HG03378 (cell line): Measurements from ENCODE around the gene SMIM11.
A peak's percentile ranks its signal among the peaks of the same experiment; 100 is the strongest.
"Not testable (repeated sequence)": the region's sequence is repeated elsewhere in the genome, so short reads cannot be mapped to it uniquely, and the experiment has no call there.

Source experiments
- ATAC-seq: cut with Tn5 transposase; IDR thresholded peaks from one replicate; pipeline ENCODE4 v1.9.1; 2021; ENCODE audit warnings: mild to moderate bottlenecking, moderate library complexity; ENCODE audit not compliant: unreplicated experiment

SMIM11 gene

GRCh38 chr21:34354836-34355235, 20.5 kb upstream of the SMIM11 start:
- ATAC-seq: no peak

- no peak for ATAC-seq
Measured at GRCh38 chr21:34355570-34355969, 19.7 kb upstream of the SMIM11 start.

GRCh38 chr21:34357889-34358288, 17.4 kb upstream of the SMIM11 start:
- no peak for ATAC-seq

- ATAC-seq: no peak
Measured at GRCh38 chr21:34358866-34359265, 16.4 kb upstream of the SMIM11 start.

DNA sequence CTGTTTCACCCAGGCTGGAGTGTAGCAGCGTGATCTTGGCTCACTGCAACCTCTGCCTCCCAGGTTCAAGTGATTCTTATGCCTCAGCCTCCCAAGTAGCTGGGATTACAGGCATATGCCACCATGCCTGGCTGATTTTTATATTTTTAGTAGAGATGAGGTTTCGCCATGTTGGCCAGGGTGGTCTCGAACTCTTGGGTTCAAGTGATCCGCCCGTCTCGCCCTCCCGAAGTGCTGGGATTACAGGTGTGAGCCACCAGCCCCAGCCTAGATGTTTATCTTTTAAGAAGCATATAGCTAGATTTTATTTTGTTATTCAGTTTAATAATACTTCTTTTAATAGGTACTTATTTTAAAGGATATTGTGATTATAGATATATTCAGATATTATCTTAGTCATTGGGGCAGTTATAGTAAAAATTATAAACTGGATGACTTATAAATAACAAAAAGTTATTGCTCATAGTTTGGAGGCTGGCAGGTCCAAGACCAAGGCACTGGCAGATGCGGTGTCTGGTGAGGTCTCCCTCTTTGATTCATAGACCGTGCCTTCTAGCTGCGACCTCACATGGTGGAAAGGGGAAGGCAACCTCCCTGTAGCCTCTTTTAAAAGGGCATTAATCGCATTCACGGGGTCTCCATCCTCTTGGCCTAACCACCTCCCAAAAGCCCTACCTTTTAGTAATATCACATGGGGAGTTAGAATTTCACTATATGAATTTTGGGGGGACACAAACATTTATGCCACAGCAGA, 14.6 kb upstream of the SMIM11 start:
- ATAC-seq: no peak

DNA sequence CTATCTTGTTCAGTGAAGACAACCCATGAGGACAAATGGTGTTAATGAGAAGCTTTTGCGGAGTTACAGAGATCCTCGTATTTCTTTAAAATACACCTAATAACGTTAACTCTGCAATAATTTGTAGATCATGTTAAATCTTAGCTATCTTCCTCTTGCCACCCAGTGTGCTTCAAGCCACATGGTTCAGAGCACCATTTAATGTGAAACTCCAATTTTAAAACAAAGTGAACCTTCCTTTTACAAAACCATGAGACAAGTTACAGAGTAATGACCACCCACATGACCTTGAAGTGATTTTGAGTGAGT, 13.2 kb upstream of the SMIM11 start:
- peak; percentile 14 for ATAC-seq

- ATAC-seq: no peak
Measured at GRCh38 chr21:34362670-34363069, 12.6 kb upstream of the SMIM11 start.

GRCh38 chr21:34363733-34364132, 11.6 kb upstream of the SMIM11 start, which contains the start of gene KCNE2:
Gene KCNE2 (plus strand): TSS chr21:34364006. CDS start chr21:34370479, 6,473 bp downstream.
- no peak for ATAC-seq

DNA sequence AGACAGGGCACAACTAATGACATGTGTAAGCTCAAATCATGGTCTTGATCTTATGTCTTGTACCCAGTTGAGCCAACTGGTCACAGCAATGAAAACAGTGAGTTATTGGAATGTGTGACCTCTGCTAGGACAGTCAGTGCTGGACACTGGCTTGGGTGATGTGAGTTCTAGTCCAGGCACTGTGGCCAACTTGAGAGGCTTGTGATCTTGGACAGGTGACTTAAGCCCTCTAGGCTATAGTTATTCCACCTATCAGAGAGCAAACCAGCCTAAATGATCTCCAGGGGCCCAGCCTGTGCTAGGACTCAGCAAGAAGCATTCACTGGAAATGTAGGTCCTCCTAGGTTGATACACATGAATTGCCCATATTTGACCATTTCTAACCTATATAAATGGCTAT, 10.4 kb upstream of the SMIM11 start:
- ATAC-seq: no peak

DNA sequence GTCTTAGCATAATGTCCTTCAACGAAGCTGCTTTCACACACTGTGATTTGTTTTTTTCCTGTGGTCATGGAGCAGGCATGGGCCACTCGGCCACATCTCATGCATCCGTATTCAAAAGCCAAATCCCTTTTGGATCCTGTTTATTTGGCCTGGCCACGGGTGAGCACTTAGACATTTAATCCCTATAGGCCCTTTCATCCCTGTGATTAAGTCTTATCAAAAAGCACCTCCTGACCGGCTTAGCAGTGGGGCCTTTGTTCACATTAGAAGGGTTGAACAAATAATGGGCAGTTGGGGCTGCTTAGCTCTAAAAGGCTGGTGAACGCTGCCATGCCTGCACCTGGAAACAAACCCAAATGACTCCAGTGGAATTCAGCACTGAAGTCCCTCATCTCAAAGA, 9.5 kb upstream of the SMIM11 start:
- no peak for ATAC-seq

- ATAC-seq: no peak
Measured at GRCh38 chr21:34367320-34367935, 7.9 kb upstream of the SMIM11 start.

DNA sequence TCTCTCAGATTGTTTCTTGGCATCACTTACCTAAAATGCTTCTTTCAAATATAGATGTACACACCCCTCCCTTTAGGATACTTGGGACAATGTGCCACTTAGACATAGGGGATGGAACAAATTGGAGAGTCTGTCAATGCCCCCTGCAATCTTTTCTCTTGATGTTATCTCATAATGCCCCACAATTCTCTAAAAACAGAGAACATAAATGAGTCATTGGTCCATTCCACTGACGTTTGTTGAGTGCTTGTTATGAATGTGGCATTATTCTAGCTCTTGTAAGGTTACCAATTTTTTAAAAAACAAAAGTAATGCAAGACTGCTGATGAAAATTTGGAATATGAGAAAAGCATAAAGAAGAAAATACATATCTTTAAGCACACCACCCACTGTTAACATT, 5.6 kb upstream of the SMIM11 start:
- ATAC-seq: no peak

DNA sequence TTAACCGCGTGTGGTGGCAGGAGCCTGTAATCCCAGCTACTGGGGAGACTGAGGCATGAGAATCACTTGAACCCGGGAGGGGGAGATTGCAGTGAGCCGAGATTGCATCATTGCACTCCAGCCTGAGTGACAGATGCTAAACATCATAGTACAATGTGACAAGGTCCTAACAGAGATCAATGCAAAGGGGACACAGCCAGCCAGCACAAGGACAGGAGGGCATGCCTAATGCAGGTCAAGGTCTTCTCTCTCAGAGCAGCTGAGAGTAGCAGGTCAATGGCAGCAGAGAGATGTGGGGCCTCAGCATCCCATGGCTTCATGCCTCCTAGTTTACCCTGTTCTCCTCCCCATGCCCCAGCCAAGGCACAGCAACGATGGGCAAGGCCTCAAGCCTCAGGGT, 3.0 kb upstream of the SMIM11 start:
- no peak for ATAC-seq

DNA sequence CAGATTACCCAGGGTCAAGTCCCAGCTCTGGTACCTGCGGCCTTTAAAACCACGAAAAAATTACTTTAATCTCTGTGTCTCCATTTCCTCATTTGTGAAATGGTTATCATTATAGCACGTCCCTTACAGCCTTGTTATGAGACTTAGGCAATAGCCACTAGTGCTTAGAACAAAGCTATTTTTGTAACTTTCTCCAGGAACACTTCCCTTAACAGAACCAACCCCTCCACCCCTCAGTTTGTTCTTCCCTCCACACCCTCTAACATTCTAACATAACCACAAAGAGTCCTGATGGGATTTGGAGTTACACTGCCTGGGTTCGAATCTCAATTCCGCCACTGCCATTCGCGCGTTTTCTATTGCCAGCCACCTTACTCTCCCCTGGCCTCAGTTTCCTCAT, 845 bp upstream of the SMIM11 start:
- not testable (repeated sequence) for ATAC-seq

GRCh38 chr21:34375619-34375972, 289 bp downstream of the SMIM11 start:
- peak; percentile 43 for ATAC-seq

DNA sequence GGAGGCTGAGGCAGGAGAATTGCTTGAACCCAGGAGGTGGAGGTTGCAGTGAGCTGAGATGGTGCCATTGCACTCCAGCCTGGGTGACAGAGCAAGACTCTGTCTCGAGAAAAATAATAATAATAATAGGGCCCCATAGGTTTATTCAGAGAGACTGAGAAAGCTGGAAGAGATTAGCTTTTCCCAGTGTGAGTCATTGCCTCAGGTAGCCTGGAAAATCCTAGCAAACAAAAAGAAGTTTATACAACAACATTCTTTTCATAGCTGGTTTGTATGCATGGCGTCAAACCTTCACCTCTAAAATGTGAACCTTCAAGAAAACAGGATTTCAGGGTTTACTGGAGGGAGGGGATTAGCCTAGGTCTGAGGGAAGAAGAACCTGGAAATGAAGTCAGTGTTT, 7.8 kb downstream of the SMIM11 start:
- ATAC-seq: not testable (repeated sequence)

DNA sequence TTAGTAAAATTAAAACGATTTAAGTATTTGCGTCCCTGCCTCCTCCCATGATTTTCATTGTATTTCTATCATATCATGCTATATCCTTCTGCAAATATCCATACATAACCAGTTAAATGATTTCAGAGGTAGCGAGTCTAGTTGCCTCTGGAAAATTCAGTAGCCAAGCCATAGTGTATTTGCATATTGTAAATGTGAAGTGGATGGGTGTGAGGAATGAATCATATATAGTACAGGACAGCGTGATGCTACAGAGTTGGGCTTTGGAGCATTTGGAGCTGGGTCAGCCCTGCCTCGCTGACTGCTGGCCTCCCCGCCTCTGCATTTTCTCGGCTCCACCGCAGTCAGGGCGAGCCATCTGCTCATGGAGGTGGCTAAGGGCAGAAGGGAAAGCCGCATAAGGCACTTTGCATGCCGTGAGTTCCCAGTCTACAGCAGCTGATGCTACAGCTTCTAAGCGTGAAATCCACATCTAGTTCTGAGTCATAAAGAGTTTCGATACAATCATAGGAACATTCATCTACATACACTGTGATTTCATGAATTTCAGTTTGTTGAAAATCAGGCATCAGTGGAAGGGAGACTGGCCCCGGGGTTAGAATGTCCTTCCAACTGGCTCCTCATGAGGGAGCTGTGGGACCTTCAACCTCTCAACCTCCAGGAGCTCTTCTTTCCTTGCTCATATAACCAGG, 8.6 kb downstream of the SMIM11 start:
- peak; percentile 97 for ATAC-seq

DNA sequence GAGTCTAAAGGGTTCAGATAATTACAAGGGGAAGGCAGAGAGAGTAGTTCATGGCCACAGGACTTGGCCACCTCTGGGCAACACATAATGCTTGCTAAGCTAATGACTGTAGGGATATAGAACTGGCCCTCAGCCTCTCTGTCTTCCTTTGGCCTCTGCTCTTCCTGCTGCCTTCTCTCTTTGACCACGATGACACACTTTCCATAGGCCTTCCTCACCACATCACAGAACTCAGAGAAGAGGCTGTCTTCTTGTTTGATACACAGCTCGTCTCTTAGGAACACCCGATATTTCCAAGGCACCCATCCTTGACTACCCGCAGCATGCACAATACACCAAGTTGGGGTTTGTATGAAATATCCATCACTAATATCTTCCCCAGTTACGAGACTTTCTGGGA, 25.2 kb downstream of the SMIM11 start:
- ATAC-seq: not testable (repeated sequence)

DNA sequence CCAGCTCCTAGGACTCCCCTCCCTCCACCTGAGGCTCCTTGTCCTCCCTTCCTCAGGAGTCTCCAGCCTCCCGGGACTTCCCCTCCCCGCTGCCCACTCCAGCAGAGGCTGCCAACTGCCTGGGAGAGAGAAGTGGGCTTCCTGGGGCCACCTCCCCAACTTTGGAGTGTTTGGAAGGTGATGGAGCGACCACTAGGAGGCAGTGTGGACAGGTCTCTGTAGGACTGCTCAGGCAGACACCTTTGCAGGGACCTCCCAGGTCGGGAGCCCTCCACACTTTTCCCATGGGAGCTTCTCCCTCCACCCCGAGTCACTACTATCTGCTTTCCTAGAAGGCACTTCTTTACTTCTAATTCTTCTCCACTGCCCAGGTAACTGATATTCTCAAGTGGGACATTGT, 29.4 kb downstream of the SMIM11 start:
- ATAC-seq: not testable (repeated sequence)

DNA sequence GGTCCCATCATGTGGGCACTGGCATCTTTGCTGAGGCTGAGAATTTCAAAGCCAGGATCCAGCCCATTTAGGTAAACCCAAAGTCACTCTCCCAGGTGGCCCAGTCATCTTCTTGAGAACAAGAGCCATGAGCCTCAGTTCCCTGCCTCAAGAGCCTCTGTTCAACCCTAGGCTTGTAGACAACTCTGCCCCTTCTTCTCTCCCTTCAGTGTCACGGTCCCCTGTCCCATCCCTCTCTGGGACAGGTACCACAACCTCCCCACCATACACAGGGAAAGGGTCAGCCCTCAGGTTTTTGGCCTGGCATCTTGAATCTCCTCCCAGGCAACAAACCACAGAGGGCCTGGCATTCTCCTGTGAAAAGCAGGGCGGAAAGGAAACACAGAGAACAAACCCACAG, 30.4 kb downstream of the SMIM11 start:
- not testable (repeated sequence) for ATAC-seq

DNA sequence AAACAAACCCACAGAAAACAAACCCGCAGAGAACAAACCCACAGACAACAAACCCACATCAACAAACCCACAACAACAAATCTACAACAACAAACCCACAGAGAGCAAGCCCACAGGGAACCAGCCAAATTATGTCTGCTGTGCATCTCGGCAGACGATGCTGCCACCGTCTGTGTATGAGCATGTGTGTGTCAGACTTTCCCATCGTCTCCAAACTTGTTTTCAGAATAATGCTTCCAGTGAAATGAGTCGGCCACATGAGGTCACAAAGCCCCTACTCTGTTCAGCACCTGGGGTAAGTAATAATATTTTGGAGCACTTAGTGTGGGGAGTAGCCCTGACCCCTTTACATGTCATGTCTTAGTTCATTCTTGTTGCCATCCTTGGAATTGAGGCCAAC, 30.8 kb downstream of the SMIM11 start:
- not testable (repeated sequence) for ATAC-seq

DNA sequence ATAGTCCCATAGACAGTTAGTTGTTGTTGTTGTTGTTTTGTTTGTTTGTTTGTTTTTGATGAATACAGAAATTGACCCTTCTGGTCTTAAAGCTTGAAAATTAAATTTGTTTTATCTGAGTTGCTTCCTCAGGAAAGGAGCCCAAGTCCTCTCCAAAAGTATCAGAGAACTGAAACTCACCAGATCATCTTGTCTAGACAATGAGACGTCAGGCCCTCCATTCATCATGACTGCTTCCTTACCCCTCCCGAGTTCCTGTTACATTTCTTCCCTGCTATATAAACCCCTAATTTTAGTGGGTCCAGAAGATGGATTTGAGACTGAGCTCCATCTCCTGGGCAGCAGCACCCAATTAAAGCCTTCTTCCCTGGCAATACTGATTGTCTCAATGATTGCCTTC, 31.4 kb downstream of the SMIM11 start:
- ATAC-seq: not testable (repeated sequence)
